HEK293T (cell line): ENCODE data around the gene CDCA8.

Source experiments
- FOXA1 ChIP-seq: fragments of 450-650 bp; IDR thresholded peaks from 2 replicates; pipeline ENCODE4 v1.6.1; 2016; ENCODE audit warnings: mild to moderate bottlenecking
- FOXM1 ChIP-seq: fragments of 450-650 bp; IDR thresholded peaks from 2 replicates; pipeline ENCODE4 v1.6.1; 2017; ENCODE audit warnings: mild to moderate bottlenecking, borderline replicate concordance
- SP1 ChIP-seq: fragments of 450-650 bp; IDR thresholded peaks from 2 replicates; pipeline ENCODE4 v1.6.1; 2017
- SUZ12 ChIP-seq: fragments of 450-650 bp; IDR thresholded peaks from 2 replicates; pipeline ENCODE4 v1.6.1; 2016; ENCODE audit warnings: mild to moderate bottlenecking

GRCh38 chr1:37741662-37742061 lies 49.3 kb downstream of the CDCA8 start:
- TF ChIP-seq SUZ12: no peak
- TF ChIP-seq FOXM1: no peak
- no peak for TF ChIP-seq SP1
- no peak for TF ChIP-seq FOXA1
